H1 (cell line): ENCODE measurements around the gene MRPL16. TPM values are rescaled to one million over a fixed set of nuclear protein-coding genes. Genes with fewer than 3 reads are reported as not detected.
"Not testable (repeated sequence)": the region's sequence is repeated elsewhere in the genome, so short reads cannot be mapped to it uniquely, and the experiment has no call there.

Experiments
- CTCF ChIA-PET: fragments of 300-600 bp; sonication (Branson Sonifier 250); formaldehyde crosslinking; loops from one replicate; lab custom pipeline; 2021; ENCODE audit not compliant: partially characterized antibody; lab: Charles Lee
- POLR2A ChIA-PET: fragments of 300-600 bp; sonication (Branson Sonifier 250); formaldehyde crosslinking; loops from one replicate; lab custom pipeline; 2021; ENCODE audit warnings: inconsistent platforms; ENCODE audit not compliant: partially characterized antibody; lab: Charles Lee
- DNase-seq, 2 experiments: peaks; one replicate each; pipeline versions ENCODE4 v3.0.0 to v3.0.0-alpha.2; 2010 to 2022; ENCODE audit warnings: low spot score in 2 of 2, low read depth in 1 of 2, mixed read lengths in 1 of 2
- FAIRE-seq: peaks from 2 replicates; lab custom pipeline; 2011; peaks lifted over from hg19 to GRCh38; lab: Jason Lieb, UNC
- H2AFZ ChIP-seq: 2 replicates; pipeline ENCODE4 v1.8.1; 2012; ENCODE audit warnings: low read length, inconsistent platforms
- H2AK5ac ChIP-seq: 2 replicates; pipeline ENCODE4 v1.6.1; 2013; ENCODE audit warnings: low read depth, low read length
- H2BK120ac ChIP-seq: replicated peaks from 2 replicates; pipeline ENCODE3; 2013; ENCODE audit warnings: low read depth, low read length, inconsistent platforms
- H2BK12ac ChIP-seq: 2 replicates; pipeline ENCODE4 v1.6.1; 2013; ENCODE audit warnings: low read depth, low read length
- H2BK15ac ChIP-seq: 2 replicates; pipeline ENCODE4 v1.6.1; 2013; ENCODE audit warnings: low read length
- H2BK20ac ChIP-seq: 2 replicates; pipeline ENCODE4 v1.6.1; 2013; ENCODE audit warnings: low read length
- H2BK5ac ChIP-seq: 2 replicates; pipeline ENCODE4 v1.6.1; 2013; ENCODE audit warnings: low read depth, low read length
- H3K14ac ChIP-seq: 2 replicates; pipeline ENCODE4 v1.6.1; 2013; ENCODE audit warnings: inconsistent platforms; ENCODE audit not compliant: insufficient read length
- H3K18ac ChIP-seq: 2 replicates; pipeline ENCODE4 v1.6.1; 2013; ENCODE audit warnings: low read length; ENCODE audit errors: extremely low read depth
- H3K23ac ChIP-seq: 2 replicates; pipeline ENCODE4 v1.6.1; 2013; ENCODE audit warnings: inconsistent platforms; ENCODE audit not compliant: insufficient read length
- H3K23me2 ChIP-seq: 2 replicates; pipeline ENCODE4 v1.6.1; 2013; ENCODE audit warnings: low read depth, low read length
- H3K27ac ChIP-seq: 2 replicates; pipeline ENCODE4 v1.6.1; 2011; ENCODE audit warnings: low read depth, low read length, inconsistent platforms
- H3K27me3 ChIP-seq, 4 experiments: replicated peaks in 1 of 4; 1 replicate in 1 of 4; 2 replicates in 3 of 4; pipeline versions ENCODE4 v1.6.1 to v1.8.1; 2011 to 2013; ENCODE audit warnings: low read length in 3 of 4, mild to moderate bottlenecking in 3 of 4, inconsistent platforms in 2 of 4, mixed read lengths in 2 of 4, moderate library complexity in 1 of 4; ENCODE audit not compliant: control insufficient read depth in 3 of 4, insufficient read depth in 3 of 4; ENCODE audit errors: extremely low read depth in 1 of 4
- H3K36me3 ChIP-seq, 4 experiments: 2 replicates each; pipeline versions ENCODE4 v1.6.1 to v1.8.1; 2011 to 2013; ENCODE audit warnings: mild to moderate bottlenecking in 4 of 4, low read length in 3 of 4, moderate library complexity in 2 of 4, control low read depth in 1 of 4, inconsistent platforms in 1 of 4; ENCODE audit not compliant: insufficient read depth in 4 of 4, control insufficient read depth in 2 of 4
- H3K4ac ChIP-seq: replicated peaks from 2 replicates; pipeline ENCODE3; 2013; ENCODE audit warnings: low read length, low read depth, mixed read lengths, inconsistent platforms; ENCODE audit not compliant: insufficient read length
- H3K4me1 ChIP-seq, 4 experiments: replicated peaks in 1 of 4; 1 replicate in 1 of 4; 2 replicates in 3 of 4; pipeline versions ENCODE4 v1.6.1 to v1.8.1; 2011 to 2013; ENCODE audit warnings: low read length in 3 of 4, inconsistent platforms in 2 of 4, mixed read lengths in 1 of 4; ENCODE audit not compliant: insufficient read depth in 4 of 4, control insufficient read depth in 3 of 4
- H3K4me2 ChIP-seq, 2 experiments: 2 replicates each; pipeline versions ENCODE4 v1.6.1 to v1.8.1; 2011 to 2013; ENCODE audit warnings: low read depth in 2 of 2, low read length in 2 of 2, control low read depth in 1 of 2, inconsistent platforms in 1 of 2, mild to moderate bottlenecking in 1 of 2; ENCODE audit not compliant: insufficient read depth in 1 of 2
- H3K4me3 ChIP-seq, 4 experiments: fragments of 200-600, 300-600 bp in 1 of 4; sonication (generic), shearing (Covaris generic), sonication (Bioruptor Twin) in 1 of 4; 2 replicates each; pipeline versions ENCODE4 v1.5.1 to v1.8.1; 2011 to 2016; ENCODE audit warnings: low read length in 4 of 4, low read depth in 3 of 4, control low read depth in 2 of 4, inconsistent platforms in 2 of 4, mild to moderate bottlenecking in 2 of 4, mixed read lengths in 1 of 4, moderate library complexity in 1 of 4; ENCODE audit not compliant: insufficient read depth in 2 of 4; ENCODE audit errors: extremely low read depth in 1 of 4
- H3K56ac ChIP-seq: replicated peaks from 2 replicates; pipeline ENCODE3; 2013; ENCODE audit warnings: low read depth, mild to moderate bottlenecking, mixed read lengths, low read length, inconsistent platforms; ENCODE audit not compliant: insufficient read length
- H3K79me1 ChIP-seq: 2 replicates; pipeline ENCODE4 v1.6.1; 2013; ENCODE audit warnings: low read depth, low read length, control low read depth
- H3K79me2 ChIP-seq, 2 experiments: 2 replicates each; pipeline versions ENCODE4 v1.6.1 to v1.8.1; 2012 to 2013; ENCODE audit warnings: low read length in 2 of 2, mild to moderate bottlenecking in 2 of 2, inconsistent platforms in 1 of 2; ENCODE audit not compliant: insufficient read depth in 2 of 2, control insufficient read depth in 1 of 2
- H3K9ac ChIP-seq, 4 experiments: replicated peaks in 1 of 4; 1 replicate in 1 of 4; 2 replicates in 3 of 4; pipeline versions ENCODE4 v1.6.1 to v1.8.1; 2011 to 2013; ENCODE audit warnings: low read depth in 3 of 4, low read length in 3 of 4, control low read depth in 2 of 4, mild to moderate bottlenecking in 2 of 4, moderate library complexity in 2 of 4, inconsistent platforms in 1 of 4; ENCODE audit errors: extremely low read depth in 1 of 4
- H3K9me3 ChIP-seq, 2 experiments: 2 replicates each; pipeline versions ENCODE4 v1.6.1 to v1.8.1; 2012 to 2013; ENCODE audit warnings: mild to moderate bottlenecking in 2 of 2, moderate library complexity in 2 of 2, control low read depth in 1 of 2, inconsistent platforms in 1 of 2, low read depth in 1 of 2, low read length in 1 of 2, mixed read lengths in 1 of 2; ENCODE audit not compliant: insufficient read depth in 2 of 2
- H4K20me1 ChIP-seq, 2 experiments: replicated peaks in 1 of 2; 2 replicates each; pipeline versions ENCODE3 to v1.8.1; 2011 to 2013; ENCODE audit warnings: inconsistent platforms in 2 of 2, low read length in 2 of 2, mild to moderate bottlenecking in 1 of 2; ENCODE audit not compliant: insufficient read depth in 2 of 2, control insufficient read depth in 1 of 2
- H4K5ac ChIP-seq: 2 replicates; pipeline ENCODE4 v1.6.1; 2013; ENCODE audit warnings: low read length, low read depth, mixed read lengths, inconsistent platforms; ENCODE audit not compliant: insufficient read length
- H4K8ac ChIP-seq: 2 replicates; pipeline ENCODE4 v1.8.0; 2013; ENCODE audit warnings: mild to moderate bottlenecking, moderate library complexity, low read length, inconsistent platforms; ENCODE audit not compliant: insufficient read depth; ENCODE audit errors: extremely low read depth
- H4K91ac ChIP-seq: replicated peaks from 2 replicates; pipeline ENCODE3; 2013; ENCODE audit warnings: low read length, mixed read lengths, inconsistent platforms; ENCODE audit not compliant: insufficient read length
- WGBS, 2 experiments: shearing (Covaris generic) in 1 of 2; methylation state at CpG; one replicate each; pipeline versions ENCODE4 v1.1.6 to v1.1.7; 2013 to 2015; ENCODE audit warnings: low lambda C conversion rate in 2 of 2, mixed read lengths in 2 of 2, inconsistent platforms in 1 of 2, low coverage in 1 of 2, missing lambda C conversion rate in 1 of 2; ENCODE audit not compliant: insufficient replicate concordance in 2 of 2, insufficient coverage in 1 of 2, insufficient read length in 1 of 2; ENCODE audit errors: extremely low coverage in 1 of 2, missing lambda C conversion rate in 1 of 2; 5-methylcytosine and 5-hydroxymethylcytosine counted together
- polyA plus RNA-seq, 7 experiments: library from polyadenylated mRNA; depleted of rRNA in 3 of 7; stranded (reverse) in 5 of 7; unstranded in 2 of 7; fragments of >200 nt in 5 of 7; fragments of 200-250 nt in 2 of 7; gene quantifications; 1 replicate in 5 of 7; 2 replicates in 1 of 7; 4 replicates in 1 of 7; pipeline versions ENCODE4 v1.2.1 to v1.2.3, GENCODE V29; 2011 to 2013; ENCODE audit warnings: missing spikeins in 2 of 7, mixed read lengths in 2 of 7
- total RNA-seq: library from RNA; stranded (reverse); fragmentation: NEBNext Ultra II Directional; extraction: Animal tissue kit (Norgen Biotek cat#: 25700); gene quantifications from 2 replicates; pipeline ENCODE4 v1.2.1, GENCODE V29; 2021

The MRPL16 gene
- total and polyA plus RNA-seq, 2 of the 8 experiments (the other 6 are each of a cell fraction or from before 2014, with no cell fraction given), result 69.2 to 79.8 TPM

DNA sequence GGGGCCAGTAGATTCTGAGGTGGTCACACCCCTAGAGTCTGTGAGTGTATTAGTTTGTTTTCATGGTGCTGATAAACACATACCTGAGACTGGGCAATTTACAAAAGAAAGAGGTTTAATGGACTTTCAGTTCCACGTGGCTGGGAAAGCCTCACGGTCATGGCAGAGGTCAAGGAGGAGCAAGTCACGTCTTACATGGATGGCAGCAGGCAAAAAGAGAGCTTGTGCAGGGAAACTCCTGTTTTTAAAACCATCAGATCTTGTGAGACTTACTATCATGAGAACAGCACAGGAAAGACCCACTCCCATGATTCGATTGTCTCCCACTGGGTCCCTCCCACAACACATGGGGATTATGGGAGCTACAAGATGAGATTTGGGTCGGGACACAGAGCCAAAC, 26.1 kb downstream of the MRPL16 start:
- not testable (repeated sequence) for H3K18ac ChIP-seq, H3K79me1 ChIP-seq, H2BK20ac ChIP-seq, H2BK120ac ChIP-seq, H2BK5ac ChIP-seq, DNase-seq, H4K8ac ChIP-seq, H3K4me1 ChIP-seq, H3K23ac ChIP-seq, FAIRE-seq, H2BK12ac ChIP-seq, H3K56ac ChIP-seq, H3K9ac ChIP-seq, H3K79me2 ChIP-seq, H3K23me2 ChIP-seq, H3K4ac ChIP-seq, H2BK15ac ChIP-seq, H3K9me3 ChIP-seq, H3K4me2 ChIP-seq, H3K27me3 ChIP-seq, H4K91ac ChIP-seq, H4K5ac ChIP-seq, H2AK5ac ChIP-seq, H2AFZ ChIP-seq, H3K14ac ChIP-seq, H3K4me3 ChIP-seq, H3K27ac ChIP-seq, H4K20me1 ChIP-seq
- H3K36me3 ChIP-seq, result peaks cover 0 to 27% (median 14%) of the 10 kb centered on the region in 4 experiments; a peak in 7 of 8 replicates
- ChIA-PET POLR2A (interaction anchor here (0.9 to 1.4 kb wide), 2 partner anchors 13 to 25 kb away, joined by 3 read pairs; no protein-coding TSS in a partner anchor), CTCF (interaction anchor here (0.7 to 1.1 kb wide), 2 partner anchors 17 to 30 kb away, joined by 3 read pairs; no protein-coding TSS in a partner anchor)
- 96% methylated on average over 5 of the region's 5 CpGs; no CpG with 5 or more reads in 1 of the 2 experiments for WGBS, 2 experiments
